Type B pancreatic cell (in vitro differentiated cells): Measurements from ENCODE around the gene FER. TPM values are rescaled to one million over a fixed set of nuclear protein-coding genes. Genes with fewer than 3 reads are reported as not detected.

Source experiments
- DNase-seq: peaks from one replicate; pipeline ENCODE4 v3.0.0; 2021; ENCODE audit warnings: mixed read lengths; ENCODE audit not compliant: unreplicated experiment; ENCODE audit errors: extremely low spot score
- H3K27ac Mint-ChIP-seq: 2 replicates; pipeline ENCODE4 v1.8.0; 2021; ENCODE audit warnings: mild to moderate bottlenecking, mixed read lengths
- H3K27me3 Mint-ChIP-seq: 2 replicates; pipeline ENCODE4 v1.8.0; 2021; ENCODE audit warnings: mixed read lengths
- H3K36me3 Mint-ChIP-seq: 2 replicates; pipeline ENCODE4 v1.8.0; 2021; ENCODE audit warnings: mixed read lengths
- H3K4me1 Mint-ChIP-seq: one replicate; pipeline ENCODE4 v1.8.0; 2021; ENCODE audit warnings: mixed read lengths; ENCODE audit not compliant: unreplicated experiment
- H3K4me3 Mint-ChIP-seq: 2 replicates; pipeline ENCODE4 v1.8.0; 2021; ENCODE audit warnings: mild to moderate bottlenecking, mixed read lengths
- H3K9me3 Mint-ChIP-seq: 2 replicates; pipeline ENCODE4 v1.8.0; 2021; ENCODE audit warnings: mixed read lengths
- total RNA-seq: library from RNA; stranded (reverse); gene quantifications from 2 replicates; pipeline ENCODE4 v1.2.1, GENCODE V29; 2021; ENCODE audit warnings: low replicate concordance
- TF ChIP-seq, protein P1 (sequence below): fragments of 200-600 bp; sonication (generic); conservative IDR thresholded peaks from 2 replicates; pipeline ENCODE4 v1.5.0; 2021; ENCODE audit warnings: antibody characterized with exemption, mild to moderate bottlenecking

The FER gene
- total RNA-seq, 1 donor from 2014 or later, result 29.7 TPM

DNA sequence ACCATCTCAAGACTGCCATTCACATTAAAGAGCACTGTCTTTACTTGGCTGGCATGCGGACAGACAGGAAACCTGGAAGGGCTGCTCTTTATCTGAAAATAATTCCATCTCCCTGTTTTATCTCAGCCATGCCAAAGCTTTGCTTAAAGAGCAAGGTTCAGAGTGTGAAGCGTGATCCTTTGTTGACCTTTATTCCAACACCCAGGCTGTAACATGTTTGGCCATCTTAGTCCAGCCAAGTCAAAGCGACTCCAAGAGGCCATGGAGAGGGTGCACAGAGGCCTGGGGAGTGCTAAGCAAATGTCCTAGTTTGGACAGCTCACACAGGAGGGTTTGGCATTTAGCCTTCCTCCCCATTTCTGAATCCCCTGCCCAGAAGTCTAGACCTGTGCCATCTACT lies 467.3 kb downstream of the FER start:
- peaks cover 15% of the 10 kb centered on the region for H3K9me3 Mint-ChIP-seq
- DNase-seq, result no peak
- no peaks in the 10 kb centered on the region for H3K36me3 Mint-ChIP-seq

DNA sequence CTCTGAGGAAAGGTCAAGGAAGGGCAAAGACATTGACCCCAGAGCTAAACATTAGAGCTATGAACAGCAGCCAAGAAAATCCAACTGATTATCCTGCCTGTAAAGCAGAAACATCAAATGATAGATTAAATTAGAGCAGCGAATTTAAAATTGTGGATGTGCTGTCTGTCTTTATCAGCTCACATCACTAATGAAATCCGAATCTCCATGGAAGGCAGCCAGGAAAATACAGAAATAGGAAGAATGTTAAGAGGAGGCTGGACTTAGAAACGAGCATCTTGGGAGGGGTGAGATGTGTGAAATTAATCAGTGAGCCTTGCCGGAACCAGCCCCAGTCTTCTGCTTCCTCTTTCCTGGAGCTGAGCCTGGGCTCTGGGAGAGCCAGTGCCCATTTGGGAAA lies 471.1 kb downstream of the FER start:
- DNase-seq, result no peak
- peaks cover 13% of the 10 kb centered on the region for H3K4me1 Mint-ChIP-seq
- peaks cover 7% of the 10 kb centered on the region for H3K27me3 Mint-ChIP-seq
- H3K36me3 Mint-ChIP-seq, result no peaks in the 10 kb centered on the region
- no peak overlapping the region for H3K27ac Mint-ChIP-seq
- TF ChIP-seq, protein P1, sequence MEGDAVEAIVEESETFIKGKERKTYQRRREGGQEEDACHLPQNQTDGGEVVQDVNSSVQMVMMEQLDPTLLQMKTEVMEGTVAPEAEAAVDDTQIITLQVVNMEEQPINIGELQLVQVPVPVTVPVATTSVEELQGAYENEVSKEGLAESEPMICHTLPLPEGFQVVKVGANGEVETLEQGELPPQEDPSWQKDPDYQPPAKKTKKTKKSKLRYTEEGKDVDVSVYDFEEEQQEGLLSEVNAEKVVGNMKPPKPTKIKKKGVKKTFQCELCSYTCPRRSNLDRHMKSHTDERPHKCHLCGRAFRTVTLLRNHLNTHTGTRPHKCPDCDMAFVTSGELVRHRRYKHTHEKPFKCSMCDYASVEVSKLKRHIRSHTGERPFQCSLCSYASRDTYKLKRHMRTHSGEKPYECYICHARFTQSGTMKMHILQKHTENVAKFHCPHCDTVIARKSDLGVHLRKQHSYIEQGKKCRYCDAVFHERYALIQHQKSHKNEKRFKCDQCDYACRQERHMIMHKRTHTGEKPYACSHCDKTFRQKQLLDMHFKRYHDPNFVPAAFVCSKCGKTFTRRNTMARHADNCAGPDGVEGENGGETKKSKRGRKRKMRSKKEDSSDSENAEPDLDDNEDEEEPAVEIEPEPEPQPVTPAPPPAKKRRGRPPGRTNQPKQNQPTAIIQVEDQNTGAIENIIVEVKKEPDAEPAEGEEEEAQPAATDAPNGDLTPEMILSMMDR, result no peak
- peaks cover 5% of the 10 kb centered on the region for H3K9me3 Mint-ChIP-seq
- no peak overlapping the region for H3K4me3 Mint-ChIP-seq

More for the DNA sequence above, 467.3 kb downstream of the FER start:
- Mint-ChIP-seq H3K4me3 (no peak overlapping the region), H3K4me1 (peaks cover 6% of the 10 kb centered on the region), H3K27ac (no peak overlapping the region), H3K27me3 (no peaks in the 10 kb centered on the region)
- TF ChIP-seq, protein P1, result no peak

DNA sequence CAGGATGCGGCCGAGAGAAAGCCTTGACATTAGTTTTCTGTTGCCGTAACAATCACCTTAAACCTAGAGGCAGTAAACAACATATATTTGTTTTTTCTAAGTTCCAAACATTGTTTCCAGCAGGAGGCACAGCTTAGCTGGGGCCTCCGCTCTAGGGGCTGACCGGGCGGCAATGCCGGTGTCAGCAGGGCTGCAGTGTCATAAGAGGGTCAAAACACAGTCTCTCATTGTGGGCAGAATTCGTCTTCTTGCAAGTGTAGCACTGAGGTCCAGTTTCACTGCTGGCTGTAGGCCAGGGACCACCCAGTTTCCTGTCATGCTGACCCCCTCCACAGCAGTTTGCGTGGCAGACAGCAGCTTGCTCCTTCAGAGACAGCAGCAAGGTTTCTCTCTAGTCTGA lies 475.8 kb downstream of the FER start:
- Mint-ChIP-seq H3K27me3 (peaks cover 13% of the 10 kb centered on the region), H3K27ac (peak overlapping the region; percentile 10), H3K9me3 (peaks cover 4% of the 10 kb centered on the region), H3K4me1 (peaks cover 28% of the 10 kb centered on the region), H3K36me3 (no peaks in the 10 kb centered on the region), H3K4me3 (peak overlapping the region; percentile 60)
- TF ChIP-seq, protein P1, result peak; percentile 47
- DNase-seq, result no peak

DNA sequence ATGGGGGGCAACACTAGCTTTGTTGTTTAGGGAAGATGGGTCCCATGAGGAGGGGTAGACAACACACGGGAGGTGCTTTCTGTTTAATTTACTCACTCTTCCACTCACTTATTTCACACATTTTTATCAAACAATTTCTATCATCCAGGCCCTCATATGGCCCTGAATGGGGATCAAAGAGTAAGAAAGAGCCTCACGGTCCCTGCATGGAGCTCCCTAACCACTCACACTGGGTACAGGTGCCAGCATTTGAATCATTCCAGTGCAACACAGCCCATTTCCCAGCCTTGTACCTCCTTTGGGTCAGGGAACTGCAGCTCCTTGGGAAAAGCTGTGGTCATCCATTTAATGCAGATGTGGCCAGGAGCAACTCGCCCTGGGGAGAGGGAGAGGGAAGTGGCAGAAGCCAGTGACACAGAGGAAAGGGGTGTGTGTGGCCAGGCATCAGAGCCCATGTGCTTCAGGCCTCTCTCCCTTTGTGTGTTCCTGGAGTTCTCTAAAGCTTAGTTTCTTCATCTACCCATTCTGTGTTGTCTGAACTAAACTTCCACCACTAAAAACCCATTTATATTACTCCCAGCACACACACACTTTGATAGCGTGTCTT lies 476.7 kb downstream of the FER start:
- TF ChIP-seq, protein P1, result no peak

DNA sequence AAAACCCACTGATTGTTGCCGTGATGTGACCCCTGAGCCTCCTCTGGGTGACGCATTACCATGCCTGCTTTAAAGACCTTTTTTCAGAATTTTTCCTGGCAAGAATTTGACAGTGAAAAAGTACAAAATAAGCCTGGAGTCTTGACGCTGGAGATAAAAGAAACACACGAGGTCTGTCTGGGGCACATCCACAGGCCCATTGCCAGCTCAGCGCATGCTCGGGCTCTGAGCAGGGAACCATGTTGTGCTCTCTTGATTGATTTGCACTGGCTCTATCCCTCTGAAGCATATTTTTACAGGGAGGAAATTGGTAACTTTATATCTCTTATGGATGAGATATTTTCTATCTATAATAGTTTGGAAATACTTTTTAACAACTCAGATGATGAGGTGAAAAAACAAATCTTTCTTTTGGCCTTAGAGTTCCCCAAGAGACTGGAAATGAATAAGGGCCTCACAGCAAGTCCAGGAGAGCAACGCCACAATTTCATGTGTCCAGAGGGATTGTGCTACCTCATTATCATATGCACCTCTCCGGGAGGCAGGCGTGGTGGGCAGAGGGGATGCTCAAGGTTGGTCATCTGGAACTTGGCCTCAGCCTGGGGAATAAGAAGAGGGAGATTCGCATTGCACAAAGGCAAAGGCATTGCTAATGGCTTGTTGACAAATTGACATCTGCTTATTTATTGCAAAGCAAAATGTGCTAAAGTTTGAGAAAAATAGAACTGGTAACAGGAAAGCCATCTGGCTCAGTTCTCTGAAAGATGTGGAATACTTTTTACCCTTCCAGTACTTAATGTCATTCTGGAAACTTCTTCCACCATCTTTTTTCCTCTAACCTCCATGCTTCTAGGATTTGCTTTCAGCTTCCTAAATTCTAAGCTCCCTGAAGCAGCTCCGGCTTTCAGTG lies 478.3 kb downstream of the FER start:
- TF ChIP-seq, protein P1, result no peak
- no peak for DNase-seq
- Mint-ChIP-seq H3K4me1 (peaks cover 22% of the 10 kb centered on the region), H3K9me3 (peaks cover 4% of the 10 kb centered on the region), H3K4me3 (no peak overlapping the region), H3K36me3 (no peaks in the 10 kb centered on the region), H3K27ac (no peak overlapping the region), H3K27me3 (peaks cover 15% of the 10 kb centered on the region)

More for the DNA sequence above, 476.7 kb downstream of the FER start:
- no peak overlapping the region for H3K4me3 Mint-ChIP-seq
- peaks cover 13% of the 10 kb centered on the region for H3K27me3 Mint-ChIP-seq
- peak overlapping the region; percentile 10 for H3K27ac Mint-ChIP-seq
- no peaks in the 10 kb centered on the region for H3K36me3 Mint-ChIP-seq
- DNase-seq, result no peak
- peaks cover 22% of the 10 kb centered on the region for H3K4me1 Mint-ChIP-seq
- peaks cover 4% of the 10 kb centered on the region for H3K9me3 Mint-ChIP-seq
